Thyroid gland (tissue), 4 donors: ENCODE data around the gene NIPBL. TPM values are rescaled to one million over a fixed set of nuclear protein-coding genes. Genes with fewer than 3 reads are reported as not detected.

Source experiments
- DNase-seq, 2 donors: peaks; one replicate each; pipeline ENCODE4 v3.0.0-alpha.2; 2019
- H3K27ac ChIP-seq, 3 donors: fragments of 200-600 bp; sonication (generic); 1 replicate in 2 of 3; 2 replicates in 1 of 3; pipeline ENCODE4 v1.5.1; 2016 to 2019; ENCODE audit warnings: mild to moderate bottlenecking in 1 of 3, moderate library complexity in 1 of 3
- H3K27me3 ChIP-seq: fragments of 200-600 bp; sonication (generic); one replicate; pipeline ENCODE4 v1.5.1; 2019
- H3K36me3 ChIP-seq, 2 donors: fragments of 200-600 bp; sonication (generic); one replicate each; pipeline ENCODE4 v1.5.1; 2016 to 2019
- H3K4me1 ChIP-seq, 2 donors: fragments of 200-600 bp; sonication (generic); one replicate each; pipeline ENCODE4 v1.5.1; 2017 to 2019
- H3K4me3 ChIP-seq, 3 donors: fragments of 200-600 bp; sonication (generic); replicated peaks in 1 of 3; 1 replicate in 2 of 3; 2 replicates in 1 of 3; pipeline ENCODE4 v1.5.1; 2016; ENCODE audit warnings: mild to moderate bottlenecking in 1 of 3
- H3K9me3 ChIP-seq: fragments of 200-600 bp; sonication (generic); one replicate; pipeline ENCODE4 v1.5.1; 2017
- POLR2A ChIP-seq, 2 donors: fragments of 450-650 bp; IDR thresholded peaks; one replicate each; pipeline ENCODE4 v1.6.1; 2017; ENCODE audit warnings: antibody characterized with exemption in 2 of 2, mild to moderate bottlenecking in 2 of 2, moderate library complexity in 1 of 2
- WGBS, 2 donors: methylation state at CpG; one replicate each; pipeline ENCODE4 v1.1.5; 2017; 5-methylcytosine and 5-hydroxymethylcytosine counted together
- intact Hi-C: fragments of 100-400 bp; cut with DNase I; formaldehyde crosslinking; loops from one replicate; pipeline ENCODE4 v1.15.1; 2023
- total RNA-seq, 4 donors: library from RNA; depleted of rRNA; stranded (reverse); fragments of >200 nt; gene quantifications; one replicate each; pipeline ENCODE4 v1.2.3, GENCODE V29; 2016
- TF ChIP-seq, protein P1 (sequence below), 6 experiments: fragments of 200-600 bp in 3 of 6; fragments of 450-650 bp in 3 of 6; sonication (generic) in 3 of 6; IDR thresholded peaks; one replicate each; pipeline ENCODE4 v1.5.1; 2016 to 2019; ENCODE audit warnings: antibody characterized with exemption in 6 of 6, mild to moderate bottlenecking in 2 of 6, inconsistent platforms in 1 of 6, moderate library complexity in 1 of 6

NIPBL gene
- total RNA-seq, 4 donors from 2014 or later, result 62.1 to 145 (median 87.8) TPM

- WGBS, 2 donors, result 93 to 94% methylated on average over 2 of the region's 2 CpGs
- Histone ChIP-seq H3K36me3 (peaks cover 25 to 42% of the 10 kb centered on the region in 2 donors), H3K4me1 (peaks cover 1 to 5% of the 10 kb centered on the region in 2 donors), H3K4me3 (no peak overlapping the region), H3K27ac (no peak overlapping the region), H3K27me3 (no peaks in the 10 kb centered on the region), H3K9me3 (no peaks in the 10 kb centered on the region)
- intact Hi-C loops, result no loop called here
- DNase-seq, result no peak
- TF ChIP-seq, protein P1, sequence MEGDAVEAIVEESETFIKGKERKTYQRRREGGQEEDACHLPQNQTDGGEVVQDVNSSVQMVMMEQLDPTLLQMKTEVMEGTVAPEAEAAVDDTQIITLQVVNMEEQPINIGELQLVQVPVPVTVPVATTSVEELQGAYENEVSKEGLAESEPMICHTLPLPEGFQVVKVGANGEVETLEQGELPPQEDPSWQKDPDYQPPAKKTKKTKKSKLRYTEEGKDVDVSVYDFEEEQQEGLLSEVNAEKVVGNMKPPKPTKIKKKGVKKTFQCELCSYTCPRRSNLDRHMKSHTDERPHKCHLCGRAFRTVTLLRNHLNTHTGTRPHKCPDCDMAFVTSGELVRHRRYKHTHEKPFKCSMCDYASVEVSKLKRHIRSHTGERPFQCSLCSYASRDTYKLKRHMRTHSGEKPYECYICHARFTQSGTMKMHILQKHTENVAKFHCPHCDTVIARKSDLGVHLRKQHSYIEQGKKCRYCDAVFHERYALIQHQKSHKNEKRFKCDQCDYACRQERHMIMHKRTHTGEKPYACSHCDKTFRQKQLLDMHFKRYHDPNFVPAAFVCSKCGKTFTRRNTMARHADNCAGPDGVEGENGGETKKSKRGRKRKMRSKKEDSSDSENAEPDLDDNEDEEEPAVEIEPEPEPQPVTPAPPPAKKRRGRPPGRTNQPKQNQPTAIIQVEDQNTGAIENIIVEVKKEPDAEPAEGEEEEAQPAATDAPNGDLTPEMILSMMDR (IDR thresholded peaks at IDR 0.05), result no peak
- no peak for TF ChIP-seq POLR2A (IDR thresholded peaks at IDR 0.05)
Observed at GRCh38 chr5:37054391-37054790, 177.8 kb downstream of the NIPBL start.

- H3K36me3 ChIP-seq, result peaks cover 23 to 31% of the 10 kb centered on the region in 2 donors
- no peak for DNase-seq
- no peak overlapping the region for H3K27ac ChIP-seq
- intact Hi-C loops, result no loop called here
- H3K9me3 ChIP-seq, result no peaks in the 10 kb centered on the region
- WGBS, 2 donors, result 90 to 91% methylated on average over 1 of the region's 1 CpG
- no peaks in the 10 kb centered on the region for H3K27me3 ChIP-seq
- peaks cover 11 to 16% of the 10 kb centered on the region in 2 donors for H3K4me1 ChIP-seq
- TF ChIP-seq, protein P1 (IDR thresholded peaks at IDR 0.05), result no peak
- no peak for TF ChIP-seq POLR2A (IDR thresholded peaks at IDR 0.05)
- no peak overlapping the region for H3K4me3 ChIP-seq
Observed at GRCh38 chr5:37055383-37055990, 178.9 kb downstream of the NIPBL start.

DNA sequence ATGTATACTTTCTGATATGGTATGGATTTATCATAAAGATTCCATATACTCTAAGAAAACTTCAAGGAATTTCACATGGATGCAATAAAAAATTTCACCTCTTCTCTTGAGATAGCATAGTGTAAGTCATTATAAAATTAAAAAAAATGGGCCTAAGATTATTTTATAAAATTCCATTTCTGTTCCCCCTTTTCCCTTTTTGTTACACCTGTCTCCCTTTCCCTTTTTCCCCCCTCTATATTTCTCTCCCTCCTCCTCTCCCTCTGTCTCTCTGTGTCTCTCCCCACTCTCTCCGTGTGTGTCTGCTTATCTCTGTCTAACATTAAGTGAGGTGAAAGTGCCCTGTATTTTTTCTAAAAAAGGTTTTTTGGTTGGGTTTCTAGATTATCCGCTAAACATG, 180.2 kb downstream of the NIPBL start:
- TF ChIP-seq POLR2A (IDR thresholded peaks at IDR 0.05), result no peak
- TF ChIP-seq, protein P1 (IDR thresholded peaks at IDR 0.05), result no peak
- DNase-seq, result no peak
- no peak overlapping the region for H3K4me3 ChIP-seq
- peaks cover 29 to 39% of the 10 kb centered on the region in 2 donors for H3K36me3 ChIP-seq
- no peak overlapping the region for H3K27ac ChIP-seq
- H3K4me1 ChIP-seq, result peaks cover 11 to 17% of the 10 kb centered on the region in 2 donors
- intact Hi-C loops, result no loop called here
- H3K9me3 ChIP-seq, result no peaks in the 10 kb centered on the region
- 92 to 95% methylated on average over 2 of the region's 2 CpGs for WGBS, 2 donors
- H3K27me3 ChIP-seq, result no peaks in the 10 kb centered on the region

DNA sequence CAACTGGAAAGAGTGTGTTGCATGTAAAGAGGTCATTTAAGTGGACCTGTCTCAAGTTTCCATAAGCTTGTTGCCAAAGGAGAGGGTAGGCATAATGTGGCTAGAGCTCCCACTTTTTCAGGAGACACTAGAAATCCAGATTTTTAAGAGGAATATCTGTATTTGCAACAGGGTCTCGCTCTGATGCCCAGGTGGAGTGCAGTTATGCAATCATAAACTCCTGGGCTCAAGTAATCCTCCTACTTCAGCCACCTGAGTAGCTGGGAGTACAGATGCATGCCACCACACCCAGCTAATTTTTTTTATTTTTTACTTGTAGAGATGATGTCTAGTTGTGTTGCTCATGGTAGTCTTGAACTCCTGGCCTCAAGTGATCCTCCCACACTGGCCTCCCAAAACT, 183.5 kb downstream of the NIPBL start:
- H3K36me3 ChIP-seq, result peaks cover 30 to 46% of the 10 kb centered on the region in 2 donors
- intact Hi-C loops, result no loop called here
- H3K27me3 ChIP-seq, result no peaks in the 10 kb centered on the region
- TF ChIP-seq POLR2A (IDR thresholded peaks at IDR 0.05), result no peak
- TF ChIP-seq, protein P1 (IDR thresholded peaks at IDR 0.05), result no peak
- DNase-seq, result peak; percentile 41 to 56
- WGBS, 2 donors, result 60 to 67% methylated on average over 1 of the region's 1 CpG
- H3K4me1 ChIP-seq, result peaks cover 11 to 17% of the 10 kb centered on the region in 2 donors
- H3K9me3 ChIP-seq, result no peaks in the 10 kb centered on the region
- peak overlapping the region in 1 of 3 donors; percentile 15 for H3K27ac ChIP-seq
- H3K4me3 ChIP-seq, result no peak overlapping the region

DNA sequence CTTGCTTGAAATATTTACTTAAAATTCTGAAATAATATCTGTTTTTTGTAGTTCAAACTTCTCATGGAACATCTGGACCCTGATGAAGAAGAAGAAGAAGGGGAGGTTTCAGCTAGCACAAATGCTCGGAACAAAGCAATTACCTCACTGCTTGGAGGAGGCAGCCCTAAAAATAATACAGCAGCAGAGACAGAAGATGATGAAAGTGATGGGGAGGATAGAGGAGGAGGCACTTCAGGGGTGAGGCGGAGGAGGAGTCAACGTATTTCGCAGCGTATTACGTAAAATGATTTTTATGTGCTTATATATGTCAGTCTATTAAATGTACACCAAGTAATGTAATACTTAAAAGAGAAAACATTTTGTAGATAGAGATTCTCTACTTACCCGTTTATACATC, 187.2 kb downstream of the NIPBL start:
- Histone ChIP-seq H3K4me1 (peaks cover 11 to 17% of the 10 kb centered on the region in 2 donors), H3K27ac (no peak overlapping the region), H3K9me3 (no peaks in the 10 kb centered on the region), H3K36me3 (peaks cover 31 to 35% of the 10 kb centered on the region in 2 donors), H3K4me3 (no peak overlapping the region), H3K27me3 (no peaks in the 10 kb centered on the region)
- WGBS, 2 donors, result 97 to 99% methylated on average over 7 of the region's 7 CpGs
- TF ChIP-seq POLR2A (IDR thresholded peaks at IDR 0.05), result no peak
- TF ChIP-seq, protein P1 (IDR thresholded peaks at IDR 0.05), result no peak
- intact Hi-C loops, result no loop called here
- no peak for DNase-seq
